Pons (tissue), 1 donor: ENCODE data around the gene KCND3.

Source experiments
- DNase-seq: peaks from one replicate; pipeline ENCODE4 v3.0.0-alpha.2; 2016; ENCODE audit warnings: low spot score

Gene KCND3

GRCh38 chr1:111843177-111843576 lies 146.3 kb downstream of the KCND3 start:
- peak; percentile 29 for DNase-seq

GRCh38 chr1:111842411-111842810 lies 147.1 kb downstream of the KCND3 start:
- no peak for DNase-seq

GRCh38 chr1:111841746-111842145 lies 147.7 kb downstream of the KCND3 start:
- no peak for DNase-seq

GRCh38 chr1:111841189-111841588 lies 148.3 kb downstream of the KCND3 start:
- DNase-seq = no peak

GRCh38 chr1:111837393-111837792 lies 152.1 kb downstream of the KCND3 start:
- DNase-seq = no peak

- DNase-seq = no peak
These were observed 153.4 kb downstream of the KCND3 start for GRCh38 chr1:111836111-111836510.

GRCh38 chr1:111835514-111835913 lies 154.0 kb downstream of the KCND3 start:
- no peak for DNase-seq

- no peak for DNase-seq
These were observed 154.5 kb downstream of the KCND3 start for GRCh38 chr1:111834956-111835355.

- no peak for DNase-seq
These were observed 156.1 kb downstream of the KCND3 start for GRCh38 chr1:111833334-111833733.

GRCh38 chr1:111832521-111833155 lies 156.8 kb downstream of the KCND3 start:
- DNase-seq = peak; percentile 7

GRCh38 chr1:111831153-111831552 lies 158.3 kb downstream of the KCND3 start:
- no peak for DNase-seq

GRCh38 chr1:111827946-111828345 lies 161.5 kb downstream of the KCND3 start:
- no peak for DNase-seq

GRCh38 chr1:111826278-111826677 lies 163.2 kb downstream of the KCND3 start:
- DNase-seq = no peak

- no peak for DNase-seq
These were observed 164.3 kb downstream of the KCND3 start for GRCh38 chr1:111825217-111825616.

- DNase-seq = no peak
These were observed 167.3 kb downstream of the KCND3 start for GRCh38 chr1:111822138-111822537.

- no peak for DNase-seq
These were observed 168.2 kb downstream of the KCND3 start for GRCh38 chr1:111821121-111821745.

GRCh38 chr1:111819566-111820263 lies 169.8 kb downstream of the KCND3 start:
- DNase-seq = no peak

GRCh38 chr1:111818546-111818945 lies 170.9 kb downstream of the KCND3 start:
- DNase-seq = no peak

- DNase-seq = no peak
These were observed 171.4 kb downstream of the KCND3 start for GRCh38 chr1:111818081-111818480.

GRCh38 chr1:111814642-111815041 lies 174.8 kb downstream of the KCND3 start:
- DNase-seq = no peak

GRCh38 chr1:111814305-111814628 lies 175.2 kb downstream of the KCND3 start:
- no peak for DNase-seq

- DNase-seq = no peak
These were observed 175.8 kb downstream of the KCND3 start for GRCh38 chr1:111813440-111814304.

GRCh38 chr1:111812306-111812705 lies 177.2 kb downstream of the KCND3 start:
- no peak for DNase-seq
